Pulmonary artery endothelial cell (primary cell): ENCODE data around the gene PEX11A. TPM values are rescaled to one million over a fixed set of nuclear protein-coding genes. Genes with fewer than 3 reads are reported as not detected.

Experiments
- DNase-seq: peaks from one replicate; pipeline ENCODE4 v3.0.0-alpha.2; 2011; ENCODE audit warnings: low read depth, low spot score
- total RNA-seq: library from RNA; depleted of rRNA; stranded (reverse); fragments of >200 nt; gene quantifications from 2 replicates; pipeline ENCODE4 v1.2.3, GENCODE V29; 2014

PEX11A gene
- total RNA-seq, 1 donor from 2014 or later, result 4.7 TPM

GRCh38 chr15:89675606-89676005 is 14.9 kb downstream of the PEX11A start:
- DNase-seq, result no peak

- no peak for DNase-seq
Measured at GRCh38 chr15:89674526-89674925, 16.0 kb downstream of the PEX11A start.

- no peak for DNase-seq
Measured at GRCh38 chr15:89673165-89673512, 17.4 kb downstream of the PEX11A start.

DNA sequence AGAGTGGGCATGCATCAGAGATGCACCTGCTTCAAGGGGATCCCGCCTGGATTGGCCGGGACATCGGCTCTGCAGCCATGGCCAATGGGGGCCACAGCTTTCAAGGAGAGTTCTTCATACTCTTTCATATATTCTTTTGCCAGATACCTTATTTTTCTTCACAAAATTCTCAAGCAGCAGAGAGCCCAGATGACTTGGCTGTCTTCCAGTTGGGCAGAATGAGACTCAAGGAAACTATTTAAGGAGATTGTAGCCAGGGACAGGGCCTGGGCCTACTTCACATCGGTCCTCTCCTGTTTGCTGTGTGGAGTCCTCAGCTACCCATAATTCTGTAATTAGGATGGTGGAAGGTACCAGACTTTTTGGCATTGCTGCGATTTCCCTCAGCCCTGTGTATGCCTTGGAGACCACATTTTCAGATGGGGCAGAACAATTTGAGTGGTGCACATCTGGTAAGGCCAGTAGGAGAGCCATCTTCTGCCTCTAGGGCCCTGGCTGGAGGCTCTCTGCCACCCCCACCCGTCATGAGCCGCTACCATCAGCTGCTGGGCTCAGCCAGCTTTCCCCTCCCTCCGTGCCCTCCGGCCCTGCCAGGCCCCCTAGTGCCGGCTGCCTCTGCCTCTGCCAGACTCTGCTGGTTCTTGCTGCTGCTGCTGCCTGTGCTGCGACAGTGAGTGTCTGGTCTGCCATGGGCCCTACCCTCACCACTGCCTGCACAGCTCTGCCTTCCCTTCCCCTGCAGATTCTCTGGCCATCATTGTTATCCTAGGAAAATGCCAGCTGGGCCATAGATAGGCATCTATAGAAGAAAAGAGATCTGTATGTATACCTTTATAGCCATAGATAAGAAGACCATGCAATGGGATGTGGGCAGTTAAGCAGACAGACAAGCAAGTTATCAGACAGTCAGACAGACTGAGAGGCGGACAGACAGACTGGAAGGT is 18.1 kb downstream of the PEX11A start:
- no peak for DNase-seq

- DNase-seq, result no peak
Measured at GRCh38 chr15:89671687-89672086, 18.9 kb downstream of the PEX11A start.

DNA sequence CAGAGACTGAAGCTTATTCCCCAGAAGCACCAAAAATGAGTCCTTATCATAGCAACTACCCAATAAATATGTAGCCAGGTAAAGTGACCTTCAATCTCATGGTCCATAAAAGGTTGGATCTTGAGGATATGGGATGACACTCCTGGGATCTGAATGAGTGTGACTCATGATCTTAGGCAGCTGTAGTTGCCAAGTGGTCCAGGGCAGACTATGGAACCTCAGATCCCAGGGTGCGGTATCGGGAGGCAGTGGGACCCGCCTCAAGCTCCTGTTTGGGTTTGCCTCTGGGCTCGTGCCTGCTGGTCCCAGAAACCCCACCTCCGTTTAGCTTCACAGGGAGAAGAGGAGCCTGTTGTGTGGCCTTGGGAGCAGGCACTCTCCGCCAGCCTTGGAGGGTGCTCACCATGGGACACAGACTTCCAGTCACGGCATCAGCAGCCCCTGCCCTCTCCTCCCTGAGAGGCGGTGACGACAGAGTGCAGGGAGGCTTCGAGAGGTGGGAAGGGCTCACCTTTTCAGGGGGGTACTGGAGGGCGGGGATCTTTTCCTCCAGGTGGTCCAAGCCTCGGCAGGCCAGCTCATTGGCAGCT is 19.5 kb downstream of the PEX11A start:
- DNase-seq, result no peak

DNA sequence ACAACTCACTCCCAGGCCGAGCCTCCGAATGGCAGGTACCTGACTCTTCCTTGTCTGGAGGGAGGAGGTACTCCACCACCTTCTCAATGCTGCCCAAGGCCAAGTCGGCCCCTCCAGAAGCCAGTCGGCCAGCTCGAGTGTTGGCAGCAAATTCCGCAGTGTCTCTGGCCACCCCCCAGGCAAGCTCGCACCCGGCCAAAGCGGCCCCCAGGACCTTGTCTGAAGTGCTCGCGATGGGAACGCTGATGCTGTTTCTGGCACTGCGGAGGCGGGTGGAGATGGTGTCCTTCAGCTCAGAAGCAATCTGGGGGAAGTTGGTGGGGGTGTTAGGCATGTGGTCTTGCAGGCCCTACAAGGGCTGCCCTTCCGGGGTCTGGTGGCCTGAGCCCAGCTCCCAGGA is 20.6 kb downstream of the PEX11A start:
- no peak for DNase-seq

GRCh38 chr15:89669309-89669865 is 21.2 kb downstream of the PEX11A start:
- DNase-seq, result no peak

GRCh38 chr15:89668171-89668570 is 22.4 kb downstream of the PEX11A start:
- DNase-seq, result no peak

DNA sequence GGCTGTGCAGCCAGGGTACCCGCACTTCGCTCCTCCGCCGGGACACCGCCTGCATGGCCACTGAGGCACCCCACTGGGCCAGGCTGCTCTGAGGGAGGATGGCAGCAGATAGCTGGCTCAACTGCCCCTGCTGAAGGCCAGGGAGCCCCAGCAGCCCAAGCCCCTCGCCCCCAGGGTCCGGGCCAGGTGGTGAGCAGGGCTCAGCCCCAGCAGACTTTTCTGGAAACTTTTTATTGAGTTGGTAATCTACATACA is 22.9 kb downstream of the PEX11A start:
- DNase-seq, result no peak

DNA sequence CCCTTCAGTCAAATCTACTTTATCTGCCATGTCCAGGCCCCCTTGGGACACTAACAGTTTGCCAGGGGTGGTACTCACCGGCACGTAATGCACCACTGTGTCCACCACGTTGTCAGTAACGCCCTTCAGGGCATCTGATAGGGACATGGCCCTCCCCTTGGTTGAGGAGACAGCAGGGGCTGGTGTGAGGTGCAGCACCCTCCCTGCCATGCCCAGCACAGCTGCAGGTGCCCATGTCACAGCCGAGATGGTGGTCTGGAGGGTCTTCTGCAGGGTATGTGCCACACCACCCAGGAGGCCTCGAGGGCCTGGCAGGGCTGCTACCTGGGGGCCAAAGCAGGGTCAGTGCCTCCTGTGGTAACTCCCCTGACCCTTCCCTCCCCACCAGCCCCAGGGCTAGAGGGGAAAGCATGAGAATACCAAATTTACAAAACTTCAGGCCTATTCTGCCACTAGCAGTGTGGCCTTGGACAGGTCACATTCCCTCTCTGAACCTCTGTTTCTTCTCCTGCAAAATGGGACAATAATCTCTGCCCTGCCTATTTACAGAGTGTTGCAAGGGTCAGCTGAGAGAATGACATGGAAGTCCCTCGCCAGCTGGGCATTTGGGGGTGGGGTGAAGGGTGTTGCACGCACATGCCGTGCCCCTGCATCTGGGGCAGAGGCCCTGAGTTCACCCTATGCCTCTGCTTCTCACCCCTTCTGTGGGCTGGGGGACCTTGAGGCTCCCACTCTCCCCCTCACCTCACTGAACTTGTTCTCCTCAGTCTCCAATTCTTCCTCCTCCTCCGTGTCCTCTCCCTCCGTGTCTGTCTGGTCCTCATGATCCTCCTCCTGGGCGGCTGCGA is 23.5 kb downstream of the PEX11A start:
- DNase-seq, result no peak

GRCh38 chr15:89666184-89666857 is 24.2 kb downstream of the PEX11A start:
- no peak for DNase-seq

DNA sequence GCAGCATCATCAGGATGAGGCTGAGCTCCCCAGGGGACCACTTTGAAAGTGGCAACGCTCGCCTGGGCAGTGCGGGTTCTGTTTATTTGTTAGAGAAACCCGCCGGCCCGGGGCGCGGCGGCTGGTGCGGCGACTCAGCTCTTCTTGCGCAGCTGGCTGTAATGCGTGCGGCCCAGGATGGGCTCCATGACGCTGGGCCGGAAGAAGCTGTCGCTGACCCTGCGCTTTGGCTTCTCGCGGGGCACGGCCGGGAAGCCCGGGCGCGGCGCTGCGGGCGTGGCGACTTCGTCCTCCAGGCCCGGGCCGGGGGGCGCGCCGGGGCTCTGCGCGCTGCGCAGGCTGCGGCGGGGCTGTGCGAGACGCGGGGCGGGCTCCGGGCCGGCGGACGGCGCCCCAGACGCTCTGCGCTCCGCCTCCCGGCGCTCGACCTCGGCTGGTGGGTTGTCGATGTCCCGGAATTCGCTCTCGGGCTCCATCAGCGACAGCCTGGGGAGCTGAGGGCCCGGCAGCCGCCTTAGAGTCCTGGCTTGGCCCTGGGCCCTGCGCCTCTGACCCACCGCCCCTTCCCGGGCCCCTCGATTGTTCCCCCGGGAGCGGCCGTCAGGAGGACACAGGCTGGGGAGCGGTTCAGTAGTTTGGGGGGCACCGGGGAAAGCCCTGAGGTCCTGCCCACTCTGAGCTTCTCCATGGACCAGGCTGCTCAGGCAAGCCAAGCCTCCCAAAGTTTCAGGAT is 24.9 kb downstream of the PEX11A start:
- DNase-seq, result no peak

GRCh38 chr15:89664441-89665350 is 25.9 kb downstream of the PEX11A start:
- no peak for DNase-seq

- DNase-seq, result peak; percentile 53
Measured at GRCh38 chr15:89662893-89663626, 27.5 kb downstream of the PEX11A start.

DNA sequence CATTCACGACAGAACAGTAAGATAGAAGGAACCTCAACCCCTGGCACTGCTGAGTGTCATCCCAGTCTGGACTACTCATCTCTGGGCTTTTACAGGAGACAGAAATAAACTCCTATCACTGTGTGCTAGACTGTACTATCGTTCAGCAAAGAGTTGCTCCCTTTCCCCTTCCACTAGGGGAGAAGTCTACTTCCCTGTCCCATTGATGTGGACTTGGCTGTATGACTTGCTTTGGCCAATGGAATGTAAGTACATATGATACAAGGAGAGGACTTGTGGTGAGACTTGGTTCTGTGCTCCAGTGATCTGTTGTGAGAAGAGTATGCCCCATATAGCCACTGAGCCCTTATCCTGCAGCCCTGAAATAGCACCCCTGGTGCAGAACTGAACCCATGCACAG is 30.0 kb downstream of the PEX11A start:
- no peak for DNase-seq

DNA sequence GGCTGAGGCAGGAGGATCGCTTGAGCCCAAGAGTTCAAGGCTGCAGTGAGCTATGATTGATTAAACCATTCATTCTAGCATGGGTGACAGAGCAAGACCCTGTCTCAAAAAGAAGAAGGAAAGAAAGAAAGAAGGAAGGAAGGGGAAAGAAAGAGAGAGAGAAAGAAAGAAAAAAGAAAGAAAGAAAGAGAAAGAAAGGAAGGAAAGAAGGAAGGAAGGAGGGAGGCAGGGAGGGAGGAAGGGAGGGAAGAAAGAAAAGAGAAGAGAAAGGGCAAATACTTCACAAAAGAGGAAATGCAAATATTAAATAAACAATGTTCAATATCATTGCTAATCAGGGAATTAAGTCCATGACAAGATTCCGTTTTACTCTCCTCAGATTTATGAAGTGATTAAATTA is 31.3 kb downstream of the PEX11A start:
- no peak for DNase-seq

GRCh38 chr15:89657686-89658200 is 32.8 kb downstream of the PEX11A start:
- DNase-seq, result no peak
